CD4-positive, alpha-beta T cell treated with Interleukin-4 for 4 hours (primary cell): ENCODE results near the gene BICD2.

Source experiments
- DNase-seq: peaks from one replicate; pipeline ENCODE4 v3.0.0-alpha.2; 2020

Gene BICD2

GRCh38 chr9:92746567-92747458 lies 17.8 kb downstream of the BICD2 start:
- DNase-seq, result no peak

- DNase-seq, result no peak
Observed at GRCh38 chr9:92745881-92746280, 18.8 kb downstream of the BICD2 start.

GRCh38 chr9:92745331-92745730 lies 19.3 kb downstream of the BICD2 start:
- no peak for DNase-seq

- no peak for DNase-seq
Observed at GRCh38 chr9:92740969-92741368, 23.7 kb downstream of the BICD2 start.

GRCh38 chr9:92740446-92740961 lies 24.1 kb downstream of the BICD2 start:
- DNase-seq, result no peak

GRCh38 chr9:92740009-92740408 lies 24.6 kb downstream of the BICD2 start:
- DNase-seq, result no peak

GRCh38 chr9:92739346-92739970 lies 25.2 kb downstream of the BICD2 start:
- DNase-seq, result no peak

GRCh38 chr9:92738661-92739081 lies 26.0 kb downstream of the BICD2 start:
- DNase-seq, result no peak

- DNase-seq, result no peak
Observed at GRCh38 chr9:92737611-92738299, 26.9 kb downstream of the BICD2 start.

- DNase-seq, result no peak
Observed at GRCh38 chr9:92737216-92737606, 27.4 kb downstream of the BICD2 start.

GRCh38 chr9:92736563-92737215 lies 27.9 kb downstream of the BICD2 start:
- DNase-seq, result no peak

- no peak for DNase-seq
Observed at GRCh38 chr9:92735636-92736562, 28.7 kb downstream of the BICD2 start.

- no peak for DNase-seq
Observed at GRCh38 chr9:92734931-92735635, 29.6 kb downstream of the BICD2 start.

- no peak for DNase-seq
Observed at GRCh38 chr9:92730897-92731296, 33.7 kb downstream of the BICD2 start.

- no peak for DNase-seq
Observed at GRCh38 chr9:92729735-92730155, 34.9 kb downstream of the BICD2 start.

- DNase-seq, result no peak
Observed at GRCh38 chr9:92728831-92729734, 35.5 kb downstream of the BICD2 start.

GRCh38 chr9:92727716-92728700 lies 36.6 kb downstream of the BICD2 start:
- DNase-seq, result no peak

GRCh38 chr9:92726971-92727715 lies 37.5 kb downstream of the BICD2 start:
- DNase-seq, result no peak
